NCI-H2171 treated with DMSO at 0.1 percent for 48 hours (cell line): ENCODE results near the gene PLTP.

ENCODE experiments used
- DNase-seq: peaks from one replicate; lab custom pipeline; 2025; lab: John Stamatoyannopoulos, UW

The PLTP gene

DNA sequence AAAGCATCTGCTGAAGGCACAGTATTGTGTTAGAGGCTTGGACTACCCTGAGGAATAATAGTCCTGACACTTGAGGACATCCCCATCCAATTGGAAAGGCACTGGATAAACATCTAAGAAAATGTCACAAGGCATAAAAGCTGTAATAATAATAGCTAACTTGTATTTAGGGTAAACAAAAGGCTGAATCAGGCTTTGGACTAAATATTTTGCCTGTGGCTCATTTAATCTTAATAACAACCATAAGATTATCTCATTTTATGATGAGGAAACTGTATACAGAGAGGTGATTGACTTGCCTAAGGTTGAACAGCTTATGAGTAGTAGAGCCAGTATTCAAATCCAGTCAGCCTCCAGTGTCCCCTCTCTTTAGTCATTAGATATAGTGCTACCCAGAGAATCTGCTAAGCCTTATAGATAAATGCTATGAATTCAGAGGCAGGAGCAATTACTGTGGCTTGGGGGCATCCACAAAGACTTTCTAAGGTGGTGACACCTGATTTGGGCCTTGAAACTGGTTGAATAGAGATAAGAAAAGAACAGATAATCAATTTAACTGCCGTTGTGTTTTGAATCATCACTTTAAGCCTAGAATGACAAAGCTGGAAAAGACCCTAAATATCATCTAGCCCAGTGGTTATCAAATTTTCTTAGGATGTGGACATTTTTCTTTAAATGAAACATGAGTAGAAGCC lies 38.4 kb downstream of the PLTP start:
- DNase-seq, result no peak

GRCh38 chr20:45872626-45873025 lies 39.3 kb downstream of the PLTP start:
- DNase-seq, result no peak

DNA sequence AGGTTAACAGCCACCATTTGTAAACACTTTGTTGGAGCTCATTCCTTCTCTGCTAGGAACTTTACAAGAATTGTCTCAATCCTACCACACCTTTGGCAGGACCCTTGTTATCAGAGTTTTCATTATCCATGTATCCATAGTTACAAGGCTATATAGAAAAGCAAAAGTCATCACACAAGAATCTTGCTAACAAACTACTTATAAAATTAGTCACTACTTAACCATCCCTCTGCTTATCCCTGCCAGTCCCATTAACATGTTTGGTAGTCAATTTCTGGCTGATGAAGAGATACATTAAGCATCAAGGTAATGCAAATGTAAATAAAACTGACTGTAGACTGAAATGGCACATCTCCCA lies 44.2 kb downstream of the PLTP start:
- no peak for DNase-seq

DNA sequence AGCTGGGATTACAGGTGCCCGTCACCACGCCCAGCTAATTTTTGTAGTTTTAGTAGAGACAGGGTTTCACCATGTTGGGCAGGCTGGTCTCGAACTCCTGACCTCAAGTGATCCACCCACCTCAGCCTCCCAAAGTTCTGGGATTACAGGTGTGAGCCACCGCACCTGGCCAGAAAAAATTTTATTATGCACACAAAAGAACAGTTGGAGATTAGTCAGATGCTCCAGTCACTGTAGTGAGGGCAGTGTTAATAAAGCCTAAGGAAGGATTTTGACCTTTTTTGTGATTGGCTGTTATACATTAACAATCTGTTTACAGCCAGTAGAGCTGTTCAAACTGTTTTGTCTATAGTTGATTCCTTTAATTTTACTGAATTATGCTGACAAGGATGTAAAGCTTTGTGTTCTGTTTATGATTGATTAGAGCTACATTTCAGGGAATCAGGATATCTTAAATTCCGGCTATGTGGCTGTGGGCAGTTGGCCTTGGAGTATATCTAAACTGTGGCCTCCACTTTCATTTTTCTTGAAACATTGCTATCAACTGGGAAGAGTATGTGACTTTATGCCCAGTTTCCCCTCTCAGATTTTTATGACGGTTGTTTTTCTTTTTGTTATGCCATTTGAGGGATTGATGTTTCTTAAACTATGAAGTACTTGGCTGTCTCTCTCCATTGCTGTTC lies 44.7 kb downstream of the PLTP start:
- no peak for DNase-seq

DNA sequence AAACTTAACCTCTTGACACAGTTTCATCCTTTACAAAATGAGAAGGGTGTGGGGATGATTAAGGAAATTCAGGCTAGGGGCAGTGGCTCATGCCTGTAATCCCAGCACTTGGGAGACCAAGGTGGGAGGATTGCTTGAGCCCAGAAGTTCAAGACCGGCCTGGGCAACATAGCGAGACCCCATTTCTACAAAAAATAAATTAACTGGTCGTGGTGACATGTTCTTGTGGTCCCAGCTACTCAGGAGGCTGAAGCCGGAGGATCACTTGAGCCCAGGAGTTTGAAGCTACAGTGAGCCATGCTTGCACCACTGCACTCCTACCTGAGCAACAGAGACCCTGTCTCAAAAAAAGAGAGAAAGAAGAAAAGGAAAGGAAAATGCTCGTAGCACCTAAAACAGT lies 45.5 kb downstream of the PLTP start:
- DNase-seq, result no peak

DNA sequence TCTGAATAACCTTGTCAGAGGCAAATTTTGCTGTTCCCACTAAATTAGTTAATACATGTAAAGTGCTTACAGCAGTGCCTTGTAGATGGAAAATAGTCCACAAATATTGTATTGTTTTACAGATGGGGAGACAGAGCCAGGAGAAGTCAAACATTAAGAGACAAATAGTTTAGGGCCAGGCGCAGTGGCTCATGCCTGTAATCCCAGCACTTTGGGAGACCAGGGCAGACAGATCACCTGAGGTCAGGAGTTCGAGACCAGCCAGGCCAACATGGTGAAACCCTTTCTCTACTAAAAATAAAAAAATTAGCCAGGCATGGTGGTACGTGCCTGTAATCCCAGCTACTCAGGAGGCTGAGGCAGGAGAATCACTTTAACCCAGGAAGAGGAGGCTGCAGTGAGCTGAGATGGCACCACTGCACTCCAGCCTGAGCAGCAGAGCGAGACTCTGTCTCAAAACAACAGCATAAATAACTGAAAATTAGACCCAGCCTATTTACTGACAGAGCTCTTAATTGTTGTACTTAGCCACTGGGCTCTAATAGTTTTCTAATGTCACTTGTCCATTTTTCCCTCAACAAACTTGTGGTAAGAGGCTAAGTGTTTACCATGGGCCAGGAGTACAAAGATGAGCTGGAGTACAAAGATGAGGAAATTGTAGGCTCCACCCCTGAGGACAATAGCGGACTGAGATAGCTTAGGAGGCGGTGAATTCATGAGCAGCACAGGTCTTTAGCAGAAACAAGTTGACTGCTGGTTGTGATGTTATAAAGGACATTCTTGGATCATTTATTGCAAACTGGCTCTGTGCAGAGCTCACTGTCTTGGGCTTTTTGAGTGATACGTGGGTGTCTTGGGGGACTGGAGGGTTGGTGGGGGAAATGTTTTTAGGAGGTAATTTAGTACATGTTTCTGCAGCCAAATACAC lies 48.1 kb downstream of the PLTP start:
- no peak for DNase-seq

DNA sequence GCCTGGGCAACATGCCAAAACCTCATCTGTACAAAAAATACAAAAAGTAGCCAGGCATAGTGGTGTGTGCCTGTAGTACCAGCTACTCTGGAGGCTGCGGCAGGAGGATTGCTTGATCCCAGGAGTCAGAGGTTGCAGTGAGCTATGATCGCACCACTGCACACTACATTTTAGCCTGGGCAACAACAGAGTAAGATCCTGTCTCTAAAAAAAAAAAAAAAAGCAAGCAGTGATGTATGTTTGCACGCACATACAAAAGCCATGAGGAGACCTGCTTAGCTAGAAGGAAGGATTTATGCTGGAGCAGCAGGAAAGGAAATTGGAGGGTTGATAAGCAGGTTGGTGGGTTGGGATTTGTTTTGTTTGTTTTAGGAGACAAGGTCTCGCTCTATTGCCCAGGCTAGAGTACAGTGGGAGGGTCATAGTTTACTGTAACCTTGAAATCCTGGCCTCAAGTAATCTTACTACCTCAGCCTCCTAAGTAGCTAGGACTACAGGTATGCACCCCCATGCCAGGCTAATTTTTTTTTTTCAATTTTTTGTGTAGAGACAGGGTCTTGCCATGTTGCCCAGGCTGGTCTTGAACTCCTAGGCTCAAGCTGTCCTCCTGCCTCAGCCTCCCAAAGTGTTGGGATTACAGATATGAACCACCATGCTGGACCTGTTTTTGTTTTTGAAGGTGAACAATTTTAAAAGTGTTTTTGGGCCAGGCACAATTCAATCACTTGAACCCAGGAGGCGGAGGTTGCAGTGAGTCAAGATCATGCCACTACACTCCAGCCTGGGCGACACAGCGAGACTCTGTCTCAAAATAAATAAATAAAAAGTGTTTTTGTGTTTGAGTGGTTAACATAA lies 50.5 kb downstream of the PLTP start:
- DNase-seq, result no peak

GRCh38 chr20:45860560-45861220 lies 51.3 kb downstream of the PLTP start:
- peak; percentile 90 for DNase-seq

DNA sequence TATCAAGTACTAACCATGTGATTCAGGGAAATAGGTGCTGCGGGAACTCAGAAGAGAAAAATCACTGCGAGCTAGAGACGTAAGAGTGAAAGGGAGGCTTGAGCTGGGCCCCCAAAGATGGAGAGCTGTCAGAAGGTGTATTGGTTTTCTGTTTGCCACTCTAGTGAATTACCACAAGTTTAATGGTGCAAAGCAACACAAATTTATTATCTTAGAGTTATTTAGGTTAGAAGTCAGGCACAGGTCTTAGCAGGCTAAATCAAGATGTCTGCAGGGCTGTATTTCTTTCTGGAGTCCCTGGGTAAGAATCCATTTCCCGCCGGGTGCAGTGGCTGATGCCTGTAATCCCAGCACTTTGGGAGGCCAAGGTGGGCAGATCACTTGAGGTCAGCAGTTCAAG lies 52.0 kb downstream of the PLTP start:
- DNase-seq, result no peak

GRCh38 chr20:45857882-45858216 lies 54.1 kb downstream of the PLTP start:
- DNase-seq, result no peak

GRCh38 chr20:45857114-45857881 lies 54.7 kb downstream of the PLTP start, which contains the start of the genes ACOT8 and ZSWIM3:
Gene ACOT8, minus strand, starts transcription at chr20:45857392. Its CDS starts 77 bp downstream, at chr20:45857315.
Gene ZSWIM3, plus strand, starts transcription at chr20:45857614. Its CDS starts 212 bp downstream, at chr20:45857826.
- DNase-seq, result peak; percentile 100

- no peak for DNase-seq
Observed at GRCh38 chr20:45853484-45853883, 58.5 kb downstream of the PLTP start.

GRCh38 chr20:45852326-45852725 lies 59.6 kb downstream of the PLTP start:
- no peak for DNase-seq

GRCh38 chr20:45851501-45851900 lies 60.5 kb downstream of the PLTP start:
- no peak for DNase-seq

DNA sequence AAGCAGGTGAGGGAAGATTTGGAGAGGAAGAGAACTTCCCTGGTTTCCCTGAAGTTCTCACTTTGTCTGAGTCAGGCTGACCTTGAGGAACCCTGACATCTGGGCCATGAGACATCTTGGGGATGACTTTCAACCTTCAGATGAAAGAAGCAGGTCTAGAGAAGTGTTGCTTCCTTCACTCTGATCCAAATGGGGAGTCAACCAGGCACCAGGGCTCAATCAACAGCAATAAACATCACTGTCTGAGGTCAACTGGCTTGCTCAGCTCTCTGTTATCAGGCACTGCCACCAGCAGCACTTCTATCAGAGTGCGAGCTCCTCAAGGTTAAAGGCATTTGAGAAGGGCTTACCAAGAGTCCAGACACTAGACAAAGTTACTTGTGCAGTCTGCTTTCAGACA lies 61.0 kb downstream of the PLTP start:
- DNase-seq, result no peak

DNA sequence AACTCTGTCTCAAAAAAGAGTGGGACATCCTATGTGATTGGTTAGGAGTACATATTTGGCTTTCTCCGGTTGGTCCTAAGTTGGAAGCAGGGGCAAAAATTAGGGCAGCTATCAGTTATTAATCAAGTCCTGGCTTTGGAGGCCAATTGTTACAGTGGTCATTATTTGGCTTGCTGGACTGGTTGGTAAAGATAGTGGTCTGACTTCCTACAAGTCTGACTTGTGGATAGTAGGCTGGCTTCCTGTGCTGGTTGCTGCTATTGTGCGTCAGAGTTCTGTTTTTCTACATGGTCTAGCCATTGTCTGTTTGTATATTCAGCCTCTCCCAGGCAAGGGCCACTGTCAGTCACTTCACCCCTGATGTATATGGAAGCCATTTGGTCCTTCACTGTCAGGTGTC lies 61.7 kb downstream of the PLTP start:
- DNase-seq, result no peak

DNA sequence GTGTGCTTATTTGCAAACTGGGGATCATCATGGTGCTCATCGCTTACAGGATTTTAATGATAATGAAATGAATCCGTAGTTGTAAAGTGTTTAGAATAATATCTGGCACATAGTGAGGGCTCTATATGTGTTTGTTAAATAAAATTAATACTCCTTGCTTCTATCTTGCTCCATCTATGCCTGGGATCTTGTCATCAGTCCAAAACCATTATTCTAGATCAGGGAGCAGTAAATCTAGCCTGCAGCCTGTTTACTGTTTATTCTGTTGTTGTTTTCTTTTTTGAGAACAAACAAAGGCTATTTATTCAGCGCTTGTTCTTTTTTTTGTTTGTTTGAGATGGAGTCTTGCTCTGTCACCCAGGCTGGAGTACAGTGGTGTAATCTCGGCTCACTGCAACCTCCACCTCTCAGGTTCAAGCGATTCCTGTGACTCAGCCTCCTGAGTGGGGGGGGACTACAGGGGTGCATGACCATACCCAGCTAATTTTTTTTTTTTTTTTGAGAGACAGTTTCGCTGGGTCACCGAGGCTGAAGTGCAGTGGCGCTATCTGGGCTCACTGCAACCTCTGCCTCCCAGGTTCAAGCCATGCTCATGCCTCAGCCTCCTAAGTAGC lies 62.9 kb downstream of the PLTP start:
- DNase-seq, result no peak
